GM18508 (cell line): ENCODE data around the gene ARHGEF4.
A peak's percentile ranks its signal among the peaks of the same experiment; 100 is the strongest.

Experiments used
- ATAC-seq: cut with Tn5 transposase; IDR thresholded peaks from one replicate; pipeline ENCODE4 v1.9.1; 2021; ENCODE audit warnings: moderate number of reproducible peaks; ENCODE audit not compliant: insufficient read depth, unreplicated experiment

The ARHGEF4 gene

DNA sequence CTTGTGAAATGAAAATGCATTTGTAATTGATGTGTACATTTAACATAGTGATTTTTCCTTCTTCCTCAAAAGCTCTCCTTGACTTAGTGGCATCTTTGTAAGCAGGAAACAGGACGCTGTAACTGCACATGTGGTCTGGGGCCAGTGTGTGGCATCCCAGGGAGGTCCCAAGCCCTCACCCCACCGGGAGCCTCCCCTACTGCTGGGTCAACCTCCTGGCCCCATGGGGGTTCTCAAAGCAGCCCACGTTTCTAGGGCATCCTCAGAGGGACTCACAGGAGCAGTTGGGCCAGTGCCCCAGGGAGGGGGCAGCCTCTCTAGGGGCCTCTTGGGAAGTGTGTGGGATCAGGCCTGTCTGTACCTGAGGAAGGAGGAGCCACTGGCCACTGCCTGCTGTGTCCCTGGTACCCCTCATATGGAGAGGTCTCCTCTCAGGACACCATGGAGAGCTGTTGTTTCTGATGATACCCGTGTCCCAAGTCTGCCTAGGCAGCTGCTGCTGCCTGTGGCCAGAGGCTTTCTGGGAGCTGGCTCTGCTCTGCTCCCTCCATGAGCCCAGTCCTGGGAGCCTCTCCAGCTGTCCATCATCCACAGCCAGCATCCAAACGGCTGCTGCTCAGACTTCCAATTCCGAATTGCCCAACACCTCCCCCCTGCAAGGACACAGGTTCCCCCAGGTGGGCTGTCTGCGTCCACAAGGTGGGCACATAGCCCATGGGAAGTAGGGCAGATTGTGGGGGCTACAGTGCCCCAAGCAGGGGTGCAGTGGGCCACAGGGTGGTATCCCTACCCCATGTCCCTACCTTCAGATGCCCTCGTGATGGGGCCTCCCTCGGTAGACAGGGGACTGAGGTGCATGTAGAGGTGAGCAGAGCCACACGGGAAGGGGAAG, 13.4 kb downstream of the ARHGEF4 start:
- no peak for ATAC-seq

- ATAC-seq = no peak
These were observed 14.3 kb downstream of the ARHGEF4 start for GRCh38 chr2:130850788-130851623.

DNA sequence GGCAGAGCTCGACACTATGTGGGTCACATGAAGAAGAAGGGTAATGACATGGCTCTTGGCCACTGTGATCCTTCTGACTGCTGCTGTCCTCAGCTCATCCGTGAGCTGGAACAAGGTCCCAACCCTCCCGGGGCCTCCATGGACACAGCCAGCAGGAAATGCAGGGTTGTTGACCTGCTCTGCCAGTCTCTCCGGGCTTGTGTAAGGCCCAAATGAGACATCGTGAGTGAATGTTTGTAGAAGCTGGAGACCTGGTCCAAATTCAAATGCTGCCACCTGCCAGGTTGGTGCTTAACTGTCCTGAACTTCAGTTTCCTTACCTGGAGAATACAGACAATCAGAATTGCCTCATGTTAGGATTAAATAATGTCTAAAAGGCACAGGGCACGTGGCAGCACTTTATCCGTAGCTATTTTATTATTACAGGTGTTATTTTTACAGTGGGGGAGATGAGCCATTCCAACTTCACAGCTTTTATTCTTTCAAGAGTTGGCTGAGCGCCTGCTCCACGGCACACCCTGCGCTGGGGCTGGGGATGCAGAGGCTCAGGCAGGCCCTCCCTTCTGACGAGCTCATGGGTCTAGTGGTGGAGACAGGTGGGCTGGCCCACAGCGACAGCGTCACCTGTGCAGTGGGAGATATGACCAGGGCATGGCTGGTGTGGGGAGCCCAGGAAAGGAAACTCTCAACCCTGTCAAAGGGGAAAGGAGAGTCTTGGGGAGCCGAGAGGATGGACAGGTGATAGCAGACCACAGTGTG, 15.1 kb downstream of the ARHGEF4 start:
- ATAC-seq = no peak

- no peak for ATAC-seq
These were observed 15.9 kb downstream of the ARHGEF4 start for GRCh38 chr2:130852521-130853115.

- no peak for ATAC-seq
These were observed 16.7 kb downstream of the ARHGEF4 start for GRCh38 chr2:130853391-130853790.

GRCh38 chr2:130854301-130854700, 17.6 kb downstream of the ARHGEF4 start:
- no peak for ATAC-seq

- ATAC-seq = no peak
These were observed 28.4 kb downstream of the ARHGEF4 start for GRCh38 chr2:130864830-130865800.

GRCh38 chr2:130869441-130870160, 32.9 kb downstream of the ARHGEF4 start:
- no peak for ATAC-seq

- no peak for ATAC-seq
These were observed 33.4 kb downstream of the ARHGEF4 start for GRCh38 chr2:130870161-130870485.

DNA sequence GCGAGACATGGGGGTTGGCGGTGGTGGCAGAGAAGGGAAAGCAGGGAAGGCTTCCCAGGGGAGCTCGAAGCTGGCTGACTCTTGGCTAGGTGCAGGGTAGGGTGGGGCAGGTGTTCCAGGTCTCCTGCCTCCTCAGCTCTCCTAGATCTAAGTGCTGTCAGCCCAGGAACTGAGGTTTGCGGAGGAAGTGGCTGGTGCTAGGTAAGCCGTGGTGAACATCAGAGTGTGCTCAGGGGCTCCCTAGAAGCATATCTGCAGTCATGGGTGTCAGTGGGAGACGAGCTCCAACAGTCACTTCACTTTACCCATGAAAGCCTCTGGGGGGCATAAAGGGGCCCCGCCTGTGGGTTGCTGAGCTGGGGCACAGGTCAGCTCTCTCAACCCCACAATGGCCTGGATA, 34.1 kb downstream of the ARHGEF4 start:
- ATAC-seq = no peak

GRCh38 chr2:130871843-130872740, 35.4 kb downstream of the ARHGEF4 start:
- ATAC-seq = no peak

DNA sequence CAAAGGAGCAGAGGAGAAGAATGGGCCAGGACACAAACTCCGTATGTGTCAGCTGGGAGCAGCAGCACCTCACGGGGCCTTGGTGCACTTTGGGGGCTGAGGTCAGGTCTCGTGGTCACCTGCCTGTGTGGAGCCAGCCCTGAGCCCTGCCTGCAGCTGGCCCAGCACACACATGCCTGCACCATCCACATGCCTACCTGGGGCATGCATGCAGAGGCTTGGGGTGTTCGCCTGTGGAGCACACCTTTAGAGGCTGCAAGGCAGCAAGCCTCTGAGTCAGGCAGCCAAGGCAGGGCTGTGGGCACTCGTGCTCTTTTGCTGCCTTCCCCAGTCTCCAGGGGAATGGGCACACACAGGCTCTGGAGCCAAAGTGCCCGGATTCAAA, 36.0 kb downstream of the ARHGEF4 start:
- no peak for ATAC-seq

- ATAC-seq = peak; percentile 92
These were observed 37.1 kb downstream of the ARHGEF4 start for GRCh38 chr2:130873700-130874346.

DNA sequence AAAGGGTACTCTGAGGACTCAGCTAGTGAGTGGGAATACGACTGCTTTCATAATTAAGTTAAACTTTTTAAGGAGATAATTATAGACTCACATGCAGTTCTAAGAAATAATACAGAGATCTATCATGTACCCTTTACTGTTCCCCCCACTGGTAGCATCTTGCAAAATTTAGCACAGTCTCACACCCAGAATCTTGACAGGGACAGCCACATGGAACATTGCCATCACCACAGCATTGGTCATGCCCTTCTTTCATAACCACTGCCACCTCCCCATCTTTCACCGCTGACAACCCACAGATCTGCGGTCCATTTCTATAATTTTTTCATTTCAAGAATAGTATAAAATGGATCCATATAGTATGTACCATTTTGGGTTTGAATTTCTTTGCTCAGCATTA, 37.8 kb downstream of the ARHGEF4 start:
- ATAC-seq = no peak

DNA sequence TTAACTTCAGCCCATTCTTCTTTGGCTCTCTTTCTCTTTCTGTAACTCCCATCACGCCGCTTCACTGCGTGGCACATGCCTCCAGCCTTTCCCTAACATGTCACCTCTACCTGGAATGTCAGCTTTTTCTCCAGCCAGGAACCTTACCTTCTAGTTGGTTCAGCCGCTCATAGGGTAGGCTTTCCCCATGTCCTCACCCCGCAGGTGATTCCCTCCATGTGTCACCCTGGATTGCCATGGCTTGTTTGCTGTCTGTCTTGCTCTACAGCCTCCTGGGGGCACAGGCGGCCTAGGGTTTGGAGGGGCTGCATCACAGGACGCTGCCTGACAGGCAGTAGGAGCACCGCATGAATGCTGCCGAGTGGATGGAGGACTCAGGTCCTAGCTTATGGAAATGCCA, 39.2 kb downstream of the ARHGEF4 start:
- ATAC-seq = no peak

- no peak for ATAC-seq
These were observed 40.5 kb downstream of the ARHGEF4 start for GRCh38 chr2:130877258-130877657.

DNA sequence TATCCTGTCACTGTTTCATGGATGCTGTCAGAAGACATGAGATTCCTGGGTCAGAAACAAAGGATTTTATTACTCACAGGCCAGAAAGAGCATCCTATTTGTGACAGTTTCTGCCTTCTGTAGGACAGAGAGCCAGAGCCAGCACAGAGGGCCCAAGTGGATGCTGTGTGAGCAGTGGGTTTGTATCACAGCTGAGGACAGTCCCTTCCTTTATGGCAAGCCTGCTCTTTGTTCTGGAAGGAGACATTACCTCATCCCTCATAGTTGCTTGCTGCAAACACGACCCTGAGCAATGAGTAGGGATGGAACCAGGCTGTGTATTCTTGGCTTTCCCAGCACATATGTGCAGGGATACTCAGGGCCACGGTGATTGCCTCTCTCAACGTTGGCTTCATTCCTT, 41.6 kb downstream of the ARHGEF4 start:
- ATAC-seq = no peak
